HepG2 (cell line): ENCODE data around the gene MAN1C1. TPM values are rescaled to one million over a fixed set of nuclear protein-coding genes. Genes with fewer than 3 reads are reported as not detected.

Experiments
- ATAC-seq: fragments of 200-7000 bp; cut with Tn5 transposase; 3 replicates; pipeline ENCODE4 v1.9.1; 2020; ENCODE audit warnings: mild to moderate bottlenecking, moderate library complexity
- BruUV-seq: library from RNA; stranded (reverse); fragments of 400-500 nt; replicated peaks from 2 replicates; lab custom pipeline; 2021; lab: Mats Ljungman, UMichigan
- CTCF ChIA-PET: fragments of 300-600 bp; formaldehyde crosslinking; extraction: SDS; loops from one replicate; lab custom pipeline; 2021; ENCODE audit warnings: low total read pairs, inconsistent platforms, low intra/inter-chr PET ratio; lab: Yijun Ruan, JAX
- POLR2A ChIA-PET: fragments of 350-600 bp; sonication (Branson Sonifier 250); formaldehyde crosslinking; loops from one replicate; lab custom pipeline; 2020; ENCODE audit warnings: antibody characterized with exemption, inconsistent platforms; lab: Yijun Ruan, JAX
- DNase-seq: peaks from one replicate; pipeline ENCODE4 v3.0.0-alpha.2; 2015; ENCODE audit warnings: low spot score
- FAIRE-seq: peaks from 3 replicates; lab custom pipeline; 2011; peaks lifted over from hg19 to GRCh38; lab: Jason Lieb, UNC
- H2AFZ ChIP-seq: one replicate; pipeline ENCODE4 v1.6.1; 2011; ENCODE audit warnings: low read length, inconsistent platforms
- H3K27ac ChIP-seq: fragments of 300-600 bp; 3 replicates; pipeline ENCODE4 v1.8.0; 2011; ENCODE audit warnings: mixed run types, mild to moderate bottlenecking, mixed read lengths, low read length, inconsistent platforms; ENCODE audit not compliant: insufficient read depth; ENCODE audit errors: extremely low read length
- H3K27me3 ChIP-seq, 2 experiments: fragments of 200-600 bp in 1 of 2; 2 replicates in 1 of 2; 3 replicates in 1 of 2; pipeline versions ENCODE4 v1.6.0 to v1.8.0; 2011; ENCODE audit warnings: low read length in 2 of 2, mild to moderate bottlenecking in 2 of 2, moderate library complexity in 2 of 2, inconsistent platforms in 1 of 2; ENCODE audit not compliant: insufficient read depth in 2 of 2, control insufficient read depth in 1 of 2
- H3K36me3 ChIP-seq, 2 experiments: fragments of 200-600 bp in 1 of 2; replicated peaks in 1 of 2; 2 replicates in 1 of 2; 3 replicates in 1 of 2; pipeline versions ENCODE4 v1.5.1 to v1.8.0; 2011; ENCODE audit warnings: low read length in 2 of 2, inconsistent platforms in 1 of 2; ENCODE audit not compliant: insufficient read depth in 2 of 2, control insufficient read depth in 1 of 2
- H3K4me1 ChIP-seq: 2 replicates; pipeline ENCODE4 v1.5.1; 2012; ENCODE audit warnings: low read length, inconsistent platforms; ENCODE audit not compliant: insufficient read depth
- H3K4me2 ChIP-seq: 2 replicates; pipeline ENCODE4 v1.6.0; 2011; ENCODE audit warnings: low read depth, low read length, inconsistent platforms
- H3K4me3 ChIP-seq, 3 experiments: fragments of 200-600 bp in 1 of 3; sonication (generic), shearing (Covaris generic) in 1 of 3; replicated peaks in 1 of 3; 2 replicates each; pipeline ENCODE4 v1.5.1; 2011 to 2016; ENCODE audit warnings: low read length in 3 of 3, inconsistent platforms in 2 of 3, low read depth in 2 of 3, mild to moderate bottlenecking in 2 of 3, control low read depth in 1 of 3, mixed read lengths in 1 of 3; ENCODE audit not compliant: insufficient read depth in 1 of 3
- H3K79me2 ChIP-seq: one replicate; pipeline ENCODE4 v1.6.1; 2011; ENCODE audit warnings: low read length, inconsistent platforms; ENCODE audit not compliant: insufficient read depth
- H3K9ac ChIP-seq: 2 replicates; pipeline ENCODE4 v1.6.0; 2011; ENCODE audit warnings: mild to moderate bottlenecking, low read depth, low read length, inconsistent platforms; ENCODE audit not compliant: insufficient read depth
- H3K9me3 ChIP-seq: 2 replicates; pipeline ENCODE4 v1.5.1; 2012; ENCODE audit warnings: mild to moderate bottlenecking, low read length
- H4K20me1 ChIP-seq: 2 replicates; pipeline ENCODE4 v1.6.0; 2011; ENCODE audit warnings: inconsistent platforms, mild to moderate bottlenecking, low read length, moderate library complexity; ENCODE audit not compliant: insufficient read depth
- BHLHE40 ChIP-seq: IDR thresholded peaks from 2 replicates; pipeline ENCODE4 v1.6.1; 2011; ENCODE audit warnings: low read length, improper control_type of control experiment
- DNMT1 ChIP-seq: sonication (generic); formaldehyde crosslinking; IDR thresholded peaks from 2 replicates; pipeline ENCODE4 v1.5.1; 2020; ENCODE audit warnings: mild to moderate bottlenecking, missing genetic modification reagents
- HOXA3 ChIP-seq: sonication (generic); formaldehyde crosslinking; IDR thresholded peaks from 2 replicates; pipeline ENCODE4 v1.5.0; 2020; ENCODE audit warnings: missing genetic modification reagents
- NKX3-1 ChIP-seq: sonication (generic); formaldehyde crosslinking; IDR thresholded peaks from 2 replicates; pipeline ENCODE4 v1.5.0; 2020; ENCODE audit warnings: missing genetic modification reagents
- NRL ChIP-seq: sonication (generic); formaldehyde crosslinking; IDR thresholded peaks from 2 replicates; pipeline ENCODE4 v1.5.0; 2020; ENCODE audit warnings: missing genetic modification reagents, mild to moderate bottlenecking, moderate library complexity, borderline replicate concordance
- SP5 ChIP-seq: IDR thresholded peaks from 2 replicates; pipeline ENCODE4 v1.6.1; 2016; ENCODE audit warnings: low read depth, borderline replicate concordance
- SPEN ChIP-seq: sonication (generic); formaldehyde crosslinking; IDR thresholded peaks from 2 replicates; pipeline ENCODE4 v1.5.1; 2020; ENCODE audit warnings: low read depth, mild to moderate bottlenecking, missing genetic modification reagents
- ZBTB20 ChIP-seq: sonication (generic); formaldehyde crosslinking; IDR thresholded peaks from 2 replicates; pipeline ENCODE4 v1.8.1; 2023; ENCODE audit warnings: missing genetic modification reagents, low read depth, mild to moderate bottlenecking, borderline replicate concordance
- ZNF3 ChIP-seq: IDR thresholded peaks from 2 replicates; pipeline ENCODE4 v1.7.0; 2017; ENCODE audit warnings: inconsistent platforms
- ZNF567 ChIP-seq: sonication (generic); formaldehyde crosslinking; IDR thresholded peaks from 2 replicates; pipeline ENCODE4 v1.8.1; 2023; ENCODE audit warnings: mild to moderate bottlenecking, missing genetic modification reagents, borderline replicate concordance
- ZNF572 ChIP-seq: sonication (generic); formaldehyde crosslinking; IDR thresholded peaks from 2 replicates; pipeline ENCODE4 v1.5.1; 2020; ENCODE audit warnings: mild to moderate bottlenecking, missing genetic modification reagents
- ZNF629 ChIP-seq: sonication (generic); formaldehyde crosslinking; conservative IDR thresholded peaks from 2 replicates; pipeline ENCODE4 v1.5.0; 2020; ENCODE audit warnings: missing genetic modification reagents
- ZNF768 ChIP-seq: sonication (generic); formaldehyde crosslinking; IDR thresholded peaks from 2 replicates; pipeline ENCODE4 v1.4.0; 2020; ENCODE audit warnings: missing genetic modification reagents
- ZNF841 ChIP-seq: sonication (generic); formaldehyde crosslinking; IDR thresholded peaks from 2 replicates; pipeline ENCODE4 v1.8.1; 2023; ENCODE audit warnings: missing genetic modification reagents, borderline replicate concordance
- WGBS: methylation state at CpG from one replicate; pipeline ENCODE4 v1.1.6; 2017; ENCODE audit warnings: low lambda C conversion rate; 5-methylcytosine and 5-hydroxymethylcytosine counted together
- in situ Hi-C: cut with HindIII; loops from 2 replicates; pipeline ENCODE4 v1.10.0; 2017; ENCODE audit warnings: low pct_unique_long_range_greater_than_20kb; ENCODE audit not compliant: extremely low pct_ligation_motif_present
- intact Hi-C: fragments of 100-400 bp; cut with micrococcal nuclease; formaldehyde crosslinking; loops from one replicate; pipeline ENCODE4 v1.10.0; 2022; ENCODE audit not compliant: unreplicated experiment
- polyA plus RNA-seq, 8 experiments: library from polyadenylated mRNA; depleted of rRNA in 3 of 8; stranded (reverse) in 7 of 8; unstranded in 1 of 8; fragments of >200 nt; fragmentation: Illumina TruSeq in 4 of 8; extraction: Trizol in 4 of 8; gene quantifications; 2 replicates each; pipeline versions ENCODE4 v1.2.1 to v1.2.3, GENCODE V29; 2011 to 2016; ENCODE audit warnings: low read depth in 4 of 8, missing spikeins in 1 of 8, mixed read lengths in 1 of 8; ENCODE audit not compliant: insufficient read depth in 1 of 8
- total RNA-seq, 5 experiments: library from RNA; depleted of rRNA; stranded (reverse); fragments of >200 nt; fragmentation: Illumina TruSeq; extraction: Trizol; gene quantifications; 2 replicates each; pipeline ENCODE4 v1.2.3, GENCODE V29; 2016; ENCODE audit warnings: low read depth in 1 of 5
- TF ChIP-seq, protein P1 (sequence below): sonication (generic); formaldehyde crosslinking; IDR thresholded peaks from 2 replicates; pipeline ENCODE4 v1.4.0; 2020; ENCODE audit warnings: missing genetic modification reagents, low read depth, mild to moderate bottlenecking, borderline replicate concordance
- TF ChIP-seq, protein P2 (sequence below): sonication (generic); formaldehyde crosslinking; IDR thresholded peaks from 2 replicates; pipeline ENCODE4 v1.4.0; 2020; ENCODE audit warnings: mild to moderate bottlenecking, missing genetic modification reagents

The MAN1C1 gene
- total and polyA plus RNA-seq, 2 of the 13 experiments (the other 11 are each of a cell fraction or from before 2014, with no cell fraction given): 0.18 to 0.49 TPM

DNA sequence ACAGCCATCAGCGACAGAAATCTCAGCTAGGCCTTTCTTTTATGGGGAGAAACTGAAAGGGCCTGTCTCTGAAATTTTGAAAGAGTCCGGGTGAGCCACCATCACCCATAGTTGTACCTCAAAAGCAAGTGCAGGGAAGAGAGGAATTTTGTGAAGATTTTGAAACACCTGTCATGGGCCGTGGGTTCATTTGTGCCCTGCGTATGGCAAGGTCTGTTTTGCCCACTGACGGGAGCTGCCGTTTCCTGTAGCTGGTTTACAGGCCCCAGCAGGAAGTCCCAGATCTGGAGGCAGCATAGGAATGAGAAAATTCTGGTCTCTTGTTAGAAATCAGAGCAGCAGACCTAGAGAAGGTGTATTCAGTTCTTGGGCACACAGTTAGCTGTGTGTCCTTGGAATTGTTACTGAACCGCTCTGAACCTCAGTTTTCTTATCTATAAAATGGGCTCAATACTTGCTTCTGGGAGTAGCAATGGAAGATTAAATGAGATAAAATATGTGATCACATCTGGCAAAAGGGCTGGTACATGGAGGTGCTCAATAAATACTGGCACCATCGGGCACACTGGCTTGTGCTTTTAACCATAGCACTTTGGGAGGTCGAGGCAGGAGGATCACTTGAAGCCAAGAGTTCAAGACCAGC lies 52.5 kb downstream of the MAN1C1 start:
- DNase-seq (no peak), FAIRE-seq (no peak), ATAC-seq (no peak)
- Histone ChIP-seq H3K4me3 (no peak overlapping the region), H3K79me2 (no peaks in the 10 kb centered on the region), H4K20me1 (no peaks in the 10 kb centered on the region), H3K27me3 (0 out of 5 replicates have a peak, but pooled peaks cover 2 to 4% of the 10 kb centered on the region in 2 experiments), H3K4me2 (no peak overlapping the region), H3K36me3 (no peaks in the 10 kb centered on the region), H3K9me3 (no peaks in the 10 kb centered on the region), H3K4me1 (peaks cover 8% of the 10 kb centered on the region; the same call in 1 of the 2 replicates), H3K27ac (no peak overlapping the region), H3K9ac (no peak overlapping the region), H2AFZ (no peak overlapping the region)
- no peak for TF ChIP-seq ZNF3
- TF ChIP-seq DNMT1: no peak
- no peak for TF ChIP-seq ZNF567
- TF ChIP-seq ZBTB20: no peak
- peak; percentile 59 for TF ChIP-seq ZNF629 (CRISPR knock-in tag)
- no peak for TF ChIP-seq NRL (CRISPR knock-in tag)
- no TSS peak for BruUV-seq
- in situ Hi-C loops (no loop called here), intact Hi-C loops (no loop called here)
- 70% methylated on average over 9 of the region's 9 CpGs for WGBS
- ChIA-PET CTCF (no interaction called here), POLR2A (no interaction called here)

DNA sequence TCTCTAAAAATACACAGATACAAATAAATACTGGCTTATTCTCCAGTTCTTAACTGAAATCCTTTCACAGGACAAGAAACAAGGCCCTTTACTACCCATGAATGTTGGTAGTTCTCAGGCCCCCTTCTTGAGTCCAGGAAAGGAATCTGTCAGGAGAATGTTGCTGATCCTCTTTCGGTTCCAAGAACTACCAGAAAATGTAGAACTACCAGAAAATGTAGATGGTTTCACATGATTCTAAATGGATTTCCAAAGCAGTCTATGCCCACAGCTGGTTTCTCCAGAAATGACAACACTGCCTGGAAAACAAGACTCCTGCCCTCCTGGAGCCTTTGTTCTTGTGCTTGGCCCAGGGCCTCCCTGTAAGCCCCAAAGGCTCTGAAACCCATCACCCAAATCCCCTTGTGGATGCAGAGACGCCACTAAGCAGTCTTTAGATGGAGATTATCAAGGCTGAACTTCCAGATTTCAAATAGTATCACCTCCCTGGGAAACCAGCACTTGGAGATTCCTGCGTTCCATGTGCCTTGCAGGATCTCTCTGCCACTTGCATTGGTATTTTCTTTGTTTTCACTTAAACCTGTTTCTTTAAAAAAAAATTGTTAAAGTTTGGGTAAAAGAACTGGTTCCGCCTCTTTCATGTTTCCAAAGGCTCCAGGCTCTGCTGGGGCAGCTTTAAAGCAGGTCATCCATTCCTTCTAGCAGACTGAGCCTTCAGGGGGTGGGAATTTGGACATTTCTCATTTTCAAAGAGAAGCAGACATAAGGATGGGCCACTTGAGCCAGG lies 53.4 kb downstream of the MAN1C1 start:
- no peak for FAIRE-seq
- no peak for ATAC-seq
- Histone ChIP-seq H3K79me2 (no peaks in the 10 kb centered on the region), H3K4me3 (no peak overlapping the region), H3K27ac (no peak overlapping the region), H3K9me3 (no peaks in the 10 kb centered on the region), H3K9ac (no peak overlapping the region), H4K20me1 (no peaks in the 10 kb centered on the region), H2AFZ (no peak overlapping the region), H3K27me3 (0 out of 5 replicates have a peak, but pooled peaks cover 0 to 2% of the 10 kb centered on the region in 2 experiments), H3K4me1 (peaks cover 8% of the 10 kb centered on the region; the same call in 1 of the 2 replicates), H3K36me3 (no peaks in the 10 kb centered on the region), H3K4me2 (no peak overlapping the region)
- BruUV-seq: no TSS peak
- POLR2A ChIA-PET: no interaction called here
- intact Hi-C loops (no loop called here), in situ Hi-C loops (no loop called here)
- WGBS: 58% methylated on average over 3 of the region's 4 CpGs
- CTCF ChIA-PET: no interaction called here
- DNase-seq: no peak
- TF ChIP-seq ZNF841 (CRISPR knock-in tag) (no peak), SP5 (CRISPR knock-in tag) (no peak), BHLHE40 (no peak), ZNF768 (no peak), SPEN (CRISPR knock-in tag) (no peak), ZNF572 (CRISPR knock-in tag) (no peak), HOXA3 (CRISPR knock-in tag) (no peak), NKX3-1 (no peak)
- TF ChIP-seq, protein P1, sequence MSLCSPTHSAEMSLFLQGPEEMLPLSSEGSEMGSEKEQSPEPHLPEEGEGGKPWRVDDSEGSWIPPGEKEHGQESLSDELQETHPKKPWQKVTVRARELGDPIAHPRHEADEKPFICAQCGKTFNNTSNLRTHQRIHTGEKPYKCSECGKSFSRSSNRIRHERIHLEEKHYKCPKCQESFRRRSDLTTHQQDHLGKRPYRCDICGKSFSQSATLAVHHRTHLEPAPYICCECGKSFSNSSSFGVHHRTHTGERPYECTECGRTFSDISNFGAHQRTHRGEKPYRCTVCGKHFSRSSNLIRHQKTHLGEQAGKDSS (CRISPR knock-in tag): no peak
- TF ChIP-seq, protein P2, sequence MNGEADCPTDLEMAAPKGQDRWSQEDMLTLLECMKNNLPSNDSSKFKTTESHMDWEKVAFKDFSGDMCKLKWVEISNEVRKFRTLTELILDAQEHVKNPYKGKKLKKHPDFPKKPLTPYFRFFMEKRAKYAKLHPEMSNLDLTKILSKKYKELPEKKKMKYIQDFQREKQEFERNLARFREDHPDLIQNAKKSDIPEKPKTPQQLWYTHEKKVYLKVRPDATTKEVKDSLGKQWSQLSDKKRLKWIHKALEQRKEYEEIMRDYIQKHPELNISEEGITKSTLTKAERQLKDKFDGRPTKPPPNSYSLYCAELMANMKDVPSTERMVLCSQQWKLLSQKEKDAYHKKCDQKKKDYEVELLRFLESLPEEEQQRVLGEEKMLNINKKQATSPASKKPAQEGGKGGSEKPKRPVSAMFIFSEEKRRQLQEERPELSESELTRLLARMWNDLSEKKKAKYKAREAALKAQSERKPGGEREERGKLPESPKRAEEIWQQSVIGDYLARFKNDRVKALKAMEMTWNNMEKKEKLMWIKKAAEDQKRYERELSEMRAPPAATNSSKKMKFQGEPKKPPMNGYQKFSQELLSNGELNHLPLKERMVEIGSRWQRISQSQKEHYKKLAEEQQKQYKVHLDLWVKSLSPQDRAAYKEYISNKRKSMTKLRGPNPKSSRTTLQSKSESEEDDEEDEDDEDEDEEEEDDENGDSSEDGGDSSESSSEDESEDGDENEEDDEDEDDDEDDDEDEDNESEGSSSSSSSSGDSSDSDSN (CRISPR knock-in tag): no peak
